ENCODE results near the gene GJB3.
"Not testable (repeated sequence)": the region's sequence is repeated elsewhere in the genome, so short reads cannot be mapped to it uniquely, and the experiment has no call there.

The GJB3 gene

DNA sequence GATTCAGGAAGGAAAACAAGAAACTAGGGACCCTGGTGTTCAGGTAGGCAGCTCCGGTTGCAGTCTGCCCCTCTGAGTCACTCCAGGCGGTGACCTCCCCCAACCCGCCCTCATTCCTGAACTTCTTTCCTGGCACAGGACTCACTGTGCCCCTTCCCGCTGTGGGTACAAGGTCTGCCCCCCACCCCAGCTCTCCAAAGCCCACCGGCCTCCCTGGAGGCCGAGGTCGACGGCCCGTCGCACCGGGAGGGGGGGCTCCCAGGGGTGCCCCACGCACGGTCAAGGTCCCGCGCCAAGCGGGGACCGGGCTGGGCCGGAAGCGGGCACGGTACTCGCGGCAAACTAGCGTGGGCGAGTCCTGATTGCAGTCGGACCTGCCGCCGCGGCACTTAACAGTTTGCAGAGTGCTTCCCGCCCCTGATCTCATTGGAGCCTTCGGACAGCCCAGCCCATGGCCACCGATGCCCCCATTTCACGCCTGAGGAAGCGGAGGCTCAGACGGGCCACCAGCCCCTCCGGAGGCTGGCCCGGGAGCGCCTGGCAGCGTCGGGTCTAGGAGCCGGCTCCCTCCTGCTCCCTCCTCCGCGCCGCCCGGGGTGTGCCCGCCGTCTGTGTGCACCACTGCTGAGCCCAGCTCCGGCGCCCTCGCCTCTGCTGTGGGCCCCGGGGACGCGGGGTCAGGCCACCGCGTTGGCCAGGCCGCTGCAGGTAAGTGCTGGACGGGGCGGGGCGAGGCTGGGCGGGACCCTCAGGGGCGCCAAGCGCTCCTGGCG lies at the start of gene GJB3:
Gene GJB3 (plus strand): TSS at position 144 of the 773 bp plus-strand sequence. CDS start 3,549 bp downstream, outside the sequence.
- Histone ChIP-seq H3K27ac (peak within 1 kb of the TSS; percentile 82 to 99 (median 92)), H3K4me3 (peak within 1 kb of the TSS; percentile 31 to 77 (median 46))

GRCh38 chr1:34732831-34733230 lies 48.2 kb upstream of the GJB3 start:
- H3K27ac ChIP-seq, H3K4me3 ChIP-seq: not testable (repeated sequence)

GRCh38 chr1:34736692-34737091 lies 44.3 kb upstream of the GJB3 start:
- Histone ChIP-seq H3K4me3 (no peak overlapping the region), H3K27ac (no peak overlapping the region)

DNA sequence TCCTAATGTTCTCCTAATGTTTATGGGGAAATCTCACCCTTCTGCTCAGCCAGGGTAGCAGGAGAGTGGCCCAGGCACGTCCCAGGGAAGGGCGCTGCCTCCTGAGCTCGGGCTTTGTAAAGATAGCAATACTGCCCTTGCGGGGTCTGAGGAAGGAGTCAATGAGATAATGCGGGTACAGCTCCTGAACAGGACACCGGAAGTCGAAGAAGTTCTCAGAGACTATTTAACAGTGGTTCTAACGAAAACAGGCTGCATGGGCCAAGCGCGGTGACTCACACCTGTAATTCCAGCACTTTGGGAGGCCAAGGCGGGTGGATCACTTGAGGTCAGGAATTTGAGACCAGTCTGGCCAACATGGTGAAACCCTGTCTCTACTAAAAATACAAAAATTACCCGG lies 43.8 kb upstream of the GJB3 start:
- not testable (repeated sequence) for H3K27ac ChIP-seq, H3K4me3 ChIP-seq

GRCh38 chr1:34739613-34740012 lies 41.4 kb upstream of the GJB3 start:
- H3K27ac ChIP-seq = no peak overlapping the region
- H3K4me3 ChIP-seq = no peak overlapping the region

GRCh38 chr1:34740161-34740868 lies 40.7 kb upstream of the GJB3 start:
- H3K27ac ChIP-seq = no peak overlapping the region

DNA sequence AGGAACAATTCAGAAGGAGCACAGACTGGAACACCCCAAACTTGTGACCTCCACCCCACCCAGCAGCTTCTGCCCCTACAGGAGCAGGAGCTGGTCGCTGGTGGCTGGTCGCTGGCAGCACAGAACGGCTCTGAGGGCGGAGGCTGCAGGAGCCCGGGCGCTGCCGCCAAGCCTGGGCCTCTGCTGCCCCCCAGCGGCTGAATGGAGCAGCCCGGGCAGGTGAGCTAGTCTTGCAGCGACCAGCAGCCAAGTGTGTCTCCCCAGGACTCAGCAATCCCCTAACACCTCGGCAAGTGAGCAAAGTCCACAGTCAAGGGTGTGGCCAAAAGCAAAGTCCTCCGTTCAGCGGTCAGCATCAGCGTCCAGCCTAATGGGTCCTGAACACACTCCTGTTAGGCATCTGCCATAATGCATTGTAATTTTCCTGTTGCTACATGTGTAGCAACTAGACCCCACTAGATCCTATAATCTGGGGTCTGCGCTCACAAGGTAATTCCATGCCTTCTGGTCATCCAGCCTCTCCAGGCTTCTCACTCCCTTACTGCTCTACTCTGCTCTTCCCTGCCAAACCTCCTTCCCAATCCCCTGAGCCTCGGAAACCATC lies 38.2 kb upstream of the GJB3 start:
- Histone ChIP-seq H3K27ac (no peak overlapping the region), H3K4me3 (no peak overlapping the region)

More at GRCh38 chr1:34740161-34740868, 40.7 kb upstream of the GJB3 start:
- no peak overlapping the region for H3K4me3 ChIP-seq

DNA sequence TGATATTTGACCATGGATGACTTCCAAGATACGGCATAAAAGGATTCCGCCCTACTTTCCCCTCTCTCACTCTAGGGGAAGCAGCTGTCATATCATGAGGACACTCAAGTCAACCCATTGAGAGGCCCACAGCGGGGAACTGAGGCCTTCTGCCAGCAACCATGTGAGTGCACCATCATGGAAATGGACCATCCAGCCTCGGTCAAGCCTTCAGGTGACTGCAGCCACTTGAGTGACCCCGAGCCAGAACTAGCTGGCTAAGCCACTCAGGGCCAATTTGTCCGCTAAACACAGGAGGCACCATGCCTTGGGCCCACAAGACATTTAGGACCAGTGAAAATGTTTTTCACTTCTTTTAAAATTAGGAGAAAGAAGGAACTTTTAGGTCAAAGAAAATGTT lies 37.2 kb upstream of the GJB3 start:
- Histone ChIP-seq H3K4me3 (no peak overlapping the region), H3K27ac (no peak overlapping the region)

- Histone ChIP-seq H3K4me3 (no peak overlapping the region), H3K27ac (no peak overlapping the region)
Measured at GRCh38 chr1:34744851-34745250, 36.2 kb upstream of the GJB3 start.

DNA sequence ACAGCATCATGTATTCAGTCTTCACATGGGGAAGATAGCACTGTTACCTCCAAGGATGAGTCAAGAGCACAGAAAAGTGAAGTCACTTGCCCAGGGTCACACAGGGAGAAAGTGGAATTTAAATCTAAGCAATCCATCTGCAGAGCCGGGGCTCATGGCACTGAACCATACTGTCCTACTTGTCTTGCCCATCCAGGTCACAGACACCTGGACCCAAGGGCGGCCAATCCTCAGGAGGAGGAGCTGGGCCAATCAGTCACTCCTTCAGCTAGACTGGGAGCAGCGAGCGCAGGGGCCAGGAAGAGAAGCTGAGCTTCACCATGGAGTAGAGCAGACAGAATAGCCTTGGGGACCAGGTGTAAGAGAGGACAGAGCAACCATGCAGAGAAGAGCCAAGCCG lies 35.3 kb upstream of the GJB3 start:
- no peak overlapping the region for H3K27ac ChIP-seq
- H3K4me3 ChIP-seq = no peak overlapping the region

DNA sequence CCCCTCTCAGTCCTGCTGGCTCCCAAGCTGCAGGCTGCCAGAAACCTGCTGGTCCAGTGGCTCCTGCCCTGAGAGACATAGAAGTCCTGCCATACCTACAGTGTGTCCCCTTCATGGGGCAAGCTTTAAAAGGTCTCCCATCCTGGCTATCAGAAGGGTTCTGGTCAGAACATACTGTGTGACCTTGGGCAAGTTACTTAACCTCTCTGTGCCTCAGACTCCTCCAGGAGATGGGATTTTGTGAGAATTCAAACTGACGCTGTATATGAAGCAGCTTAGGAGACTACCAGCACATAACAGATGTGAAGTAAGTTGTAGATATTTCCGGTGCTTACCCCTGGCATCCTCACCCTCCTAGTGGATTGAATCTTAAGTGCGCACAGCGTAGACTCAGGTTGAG lies 34.9 kb upstream of the GJB3 start:
- no peak overlapping the region for H3K27ac ChIP-seq
- H3K4me3 ChIP-seq = no peak overlapping the region

- H3K4me3 ChIP-seq = no peak overlapping the region
- no peak overlapping the region for H3K27ac ChIP-seq
Measured at GRCh38 chr1:34746785-34747637, 34.0 kb upstream of the GJB3 start.

- H3K27ac ChIP-seq = no peak overlapping the region
- no peak overlapping the region for H3K4me3 ChIP-seq
Measured at GRCh38 chr1:34747638-34747941, 33.4 kb upstream of the GJB3 start.

GRCh38 chr1:34749992-34750391 lies 31.0 kb upstream of the GJB3 start:
- H3K4me3 ChIP-seq = no peak overlapping the region

DNA sequence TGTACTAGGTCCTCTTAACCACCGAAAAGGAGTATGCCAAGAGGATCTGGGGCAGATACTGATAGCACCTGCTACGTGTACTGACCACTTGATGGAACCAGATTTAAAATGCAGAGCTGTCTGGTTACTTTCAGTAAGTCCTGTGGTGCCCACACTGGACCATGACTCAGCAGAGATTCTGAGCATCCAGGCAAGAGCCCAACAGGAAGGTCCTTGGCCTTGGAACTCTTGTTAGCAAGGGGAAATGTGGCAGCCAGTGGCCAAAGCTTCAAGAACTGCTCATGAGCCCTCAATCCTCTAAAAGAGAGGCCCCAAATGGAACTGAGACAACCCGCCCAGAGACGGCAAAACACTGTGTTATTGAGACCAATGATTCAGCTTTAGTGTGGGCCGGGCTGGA lies 30.4 kb upstream of the GJB3 start:
- no peak overlapping the region for H3K27ac ChIP-seq
- H3K4me3 ChIP-seq = no peak overlapping the region

More at GRCh38 chr1:34749992-34750391, 31.0 kb upstream of the GJB3 start:
- no peak overlapping the region for H3K27ac ChIP-seq

GRCh38 chr1:34753163-34753562 lies 27.9 kb upstream of the GJB3 start:
- H3K4me3 ChIP-seq = no peak overlapping the region

GRCh38 chr1:34754964-34755637 lies 25.9 kb upstream of the GJB3 start, which contains the start of gene GJB5:
Gene GJB5, plus strand, starts transcription at chr1:34755047. Its CDS starts 2,284 bp downstream, at chr1:34757331.
- peak within 1 kb of the TSS; percentile 0 to 37 (median 27) for H3K4me3 ChIP-seq
- peak within 1 kb of the TSS; percentile 49 to 93 (median 83) for H3K27ac ChIP-seq

More at GRCh38 chr1:34753163-34753562, 27.9 kb upstream of the GJB3 start:
- peak overlapping the region in 2 of 21 experiments; percentile 91 for H3K27ac ChIP-seq

GRCh38 chr1:34755961-34756360 lies 25.1 kb upstream of the GJB3 start:
- Histone ChIP-seq H3K27ac (peak overlapping the region in 20 of 21 experiments; percentile 9 to 93 (median 82)), H3K4me3 (peak overlapping the region; percentile 0 to 37 (median 23))

DNA sequence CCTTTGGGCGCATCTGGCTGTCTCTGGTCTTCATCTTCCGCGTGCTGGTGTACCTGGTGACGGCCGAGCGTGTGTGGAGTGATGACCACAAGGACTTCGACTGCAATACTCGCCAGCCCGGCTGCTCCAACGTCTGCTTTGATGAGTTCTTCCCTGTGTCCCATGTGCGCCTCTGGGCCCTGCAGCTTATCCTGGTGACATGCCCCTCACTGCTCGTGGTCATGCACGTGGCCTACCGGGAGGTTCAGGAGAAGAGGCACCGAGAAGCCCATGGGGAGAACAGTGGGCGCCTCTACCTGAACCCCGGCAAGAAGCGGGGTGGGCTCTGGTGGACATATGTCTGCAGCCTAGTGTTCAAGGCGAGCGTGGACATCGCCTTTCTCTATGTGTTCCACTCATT lies 23.6 kb upstream of the GJB3 start:
- Histone ChIP-seq H3K4me3 (no peak overlapping the region), H3K27ac (no peak overlapping the region)
